Prostate gland (tissue), 2 donors: ENCODE results near the gene RIT1. TPM values are rescaled to one million over a fixed set of nuclear protein-coding genes. Genes with fewer than 3 reads are reported as not detected.

Experiments used
- DNase-seq: peaks from one replicate; pipeline ENCODE4 v3.0.0-alpha.2; 2019; ENCODE audit warnings: low spot score
- H3K27ac ChIP-seq, 2 donors: fragments of 200-600 bp; sonication (generic); 2 replicates each; pipeline ENCODE4 v1.5.1; 2017 to 2019
- H3K27me3 ChIP-seq: fragments of 200-600 bp; sonication (generic); replicated peaks from 2 replicates; pipeline ENCODE4 v1.5.1; 2019; ENCODE audit not compliant: insufficient read depth
- H3K36me3 ChIP-seq, 2 donors: fragments of 200-600 bp; sonication (generic); 1 replicate in 1 of 2; 2 replicates in 1 of 2; pipeline versions ENCODE4 v1.5.1 to v1.8.1; 2017 to 2019
- H3K4me1 ChIP-seq: fragments of 200-600 bp; sonication (generic); replicated peaks from 2 replicates; pipeline ENCODE4 v1.5.1; 2019
- H3K4me3 ChIP-seq, 2 donors: fragments of 200-600 bp; sonication (generic); 2 replicates each; pipeline ENCODE4 v1.5.1; 2017 to 2019
- H3K9me3 ChIP-seq: fragments of 200-600 bp; sonication (generic); 2 replicates; pipeline ENCODE4 v1.5.1; 2017
- CTCF ChIP-seq, 4 experiments: fragments of 200-600 bp in 2 of 4; fragments of 450-650 bp in 2 of 4; sonication (generic) in 2 of 4; IDR thresholded peaks; 1 replicate in 3 of 4; 2 replicates in 1 of 4; pipeline ENCODE4 v1.5.1; 2016 to 2019; ENCODE audit warnings: antibody characterized with exemption in 4 of 4, mild to moderate bottlenecking in 2 of 4, moderate library complexity in 2 of 4
- POLR2A ChIP-seq: fragments of 450-650 bp; IDR thresholded peaks from one replicate; pipeline ENCODE4 v1.6.1; 2016; ENCODE audit warnings: antibody characterized with exemption, mild to moderate bottlenecking
- POLR2AphosphoS5 ChIP-seq: sonication (generic); formaldehyde crosslinking; IDR thresholded peaks from one replicate; pipeline ENCODE4 v1.6.1; 2017; ENCODE audit warnings: antibody characterized with exemption
- WGBS: methylation state at CpG from one replicate; pipeline ENCODE4 v1.1.5; 2018; 5-methylcytosine and 5-hydroxymethylcytosine counted together
- intact Hi-C: fragments of 100-400 bp; cut with DNase I; formaldehyde crosslinking; loops from one replicate; pipeline ENCODE4 v1.14.2; 2022
- total RNA-seq, 2 donors: library from RNA; depleted of rRNA; stranded (reverse); fragments of >200 nt; gene quantifications; one replicate each; pipeline ENCODE4 v1.1.0, GENCODE V29; 2016

Gene RIT1
- total RNA-seq, result 10 to 100 TPM; 20.8 to 21.8 TPM

- WGBS, result 6% methylated on average over 34 of the region's 34 CpGs
- Histone ChIP-seq H3K27ac (peak within 1 kb of the TSS; percentile 89 to 93), H3K4me3 (peak within 1 kb of the TSS; percentile 61 to 85), H3K27me3 (no peaks in the 10 kb centered on the region), H3K4me1 (no peaks in the 10 kb centered on the region), H3K9me3 (no peaks in the 10 kb centered on the region), H3K36me3 (peaks cover 6 to 15% of the 10 kb centered on the region in 2 donors)
- TF ChIP-seq CTCF (IDR thresholded peaks at IDR 0.05), result peak in 1 of 4 experiments; percentile 51
- TF ChIP-seq POLR2A, result peak; percentile 78
- peak; percentile 79 for TF ChIP-seq POLR2AphosphoS5
- peak; percentile 81 for DNase-seq
- intact Hi-C loops, result loop anchor here (5.0 to 10.0 kb wide), 2 partner anchors 54 to 157 kb away; partner anchors contain the start of genes GON4L and SYT11
Measured at GRCh38 chr1:155911156-155912055, at the start of gene RIT1. TSS of gene RIT1 (minus strand) at chr1:155911349. CDS start at chr1:155910761, 588 bp downstream.

- Histone ChIP-seq H3K4me1 (no peaks in the 10 kb centered on the region), H3K27ac (no peak overlapping the region), H3K9me3 (no peaks in the 10 kb centered on the region), H3K36me3 (peaks cover 4 to 31% of the 10 kb centered on the region in 2 donors), H3K27me3 (no peaks in the 10 kb centered on the region), H3K4me3 (no peak overlapping the region)
- intact Hi-C loops, result no loop called here
- no peak for DNase-seq
- TF ChIP-seq POLR2AphosphoS5 (no peak), POLR2A (no peak), CTCF (IDR thresholded peaks at IDR 0.05) (no peak)
- WGBS, result 78% methylated on average over 3 of the region's 3 CpGs
Measured at GRCh38 chr1:155960081-155960745, 49.1 kb upstream of the RIT1 start.

- Histone ChIP-seq H3K9me3 (no peaks in the 10 kb centered on the region), H3K4me3 (no peak overlapping the region), H3K27me3 (no peaks in the 10 kb centered on the region), H3K4me1 (no peaks in the 10 kb centered on the region), H3K36me3 (peaks cover 5 to 31% of the 10 kb centered on the region in 2 donors), H3K27ac (no peak overlapping the region)
- no peak for DNase-seq
- intact Hi-C loops, result no loop called here
- no peak for TF ChIP-seq POLR2AphosphoS5
- no peak for TF ChIP-seq CTCF (IDR thresholded peaks at IDR 0.05)
- TF ChIP-seq POLR2A, result no peak
- WGBS, result 91% methylated on average over 12 of the region's 12 CpGs
Measured at GRCh38 chr1:155957411-155957915, 46.3 kb upstream of the RIT1 start.

- WGBS, result 96% methylated on average over 3 of the region's 3 CpGs
Measured at GRCh38 chr1:155954645-155955044, 43.5 kb upstream of the RIT1 start.

GRCh38 chr1:155952505-155952890 is 41.3 kb upstream of the RIT1 start:
- H3K9me3 ChIP-seq, result no peaks in the 10 kb centered on the region
- no peaks in the 10 kb centered on the region for H3K4me1 ChIP-seq
- no peaks in the 10 kb centered on the region for H3K27me3 ChIP-seq
- no peak overlapping the region for H3K27ac ChIP-seq
- intact Hi-C loops, result no loop called here
- peaks cover 9 to 29% of the 10 kb centered on the region in 2 donors for H3K36me3 ChIP-seq
- WGBS, result 78% methylated on average over 13 of the region's 13 CpGs
- TF ChIP-seq POLR2A (no peak), POLR2AphosphoS5 (peak; percentile 58), CTCF (IDR thresholded peaks at IDR 0.05) (no peak)
- peak; percentile 31 for DNase-seq
- no peak overlapping the region for H3K4me3 ChIP-seq

More at GRCh38 chr1:155954645-155955044, 43.5 kb upstream of the RIT1 start:
- H3K4me3 ChIP-seq, result no peak overlapping the region
- no peak for TF ChIP-seq POLR2A
- TF ChIP-seq POLR2AphosphoS5, result no peak
- H3K27me3 ChIP-seq, result no peaks in the 10 kb centered on the region
- H3K9me3 ChIP-seq, result no peaks in the 10 kb centered on the region
- intact Hi-C loops, result no loop called here
- no peak for DNase-seq
- H3K27ac ChIP-seq, result no peak overlapping the region
- H3K36me3 ChIP-seq, result peaks cover 11 to 39% of the 10 kb centered on the region in 2 donors
- no peaks in the 10 kb centered on the region for H3K4me1 ChIP-seq
